Activated CD4-positive, alpha-beta T cell treated with anti-CD3 and anti-CD28 coated beads, Interleukin-10, Interleukin-2, amounts not matched to agents 100 ng/mL and 50 ng/mL, durations not matched to agents 16 hours and 8 hours (primary cell): ENCODE results near the gene SCAI.
"Not testable (repeated sequence)": the region's sequence is repeated elsewhere in the genome, so short reads cannot be mapped to it uniquely, and the experiment has no call there.

Experiments
- DNase-seq: peaks from one replicate; pipeline ENCODE4 v3.0.0-alpha.2; 2020

The SCAI gene

GRCh38 chr9:124940521-124940893, 202.8 kb downstream of the SCAI start:
- DNase-seq: no peak

GRCh38 chr9:124939944-124940343, 203.4 kb downstream of the SCAI start:
- no peak for DNase-seq

- DNase-seq: no peak
These were observed 209.0 kb downstream of the SCAI start for GRCh38 chr9:124934290-124934689.

GRCh38 chr9:124932333-124932732, 211.0 kb downstream of the SCAI start:
- no peak for DNase-seq

- peak; percentile 10 for DNase-seq
These were observed 213.9 kb downstream of the SCAI start for GRCh38 chr9:124929464-124929863.

- no peak for DNase-seq
These were observed 215.2 kb downstream of the SCAI start for GRCh38 chr9:124928116-124928515.

- not testable (repeated sequence) for DNase-seq
These were observed 222.9 kb downstream of the SCAI start for GRCh38 chr9:124920394-124920793.

GRCh38 chr9:124914753-124915405, 228.4 kb downstream of the SCAI start:
- no peak for DNase-seq

GRCh38 chr9:124913378-124913777, 229.9 kb downstream of the SCAI start:
- DNase-seq: no peak

GRCh38 chr9:124911766-124912165, 231.6 kb downstream of the SCAI start:
- DNase-seq: no peak

- no peak for DNase-seq
These were observed 235.2 kb downstream of the SCAI start for GRCh38 chr9:124908098-124908497.

GRCh38 chr9:124906966-124907365, 236.4 kb downstream of the SCAI start:
- DNase-seq: no peak

GRCh38 chr9:124899845-124900244, 243.5 kb downstream of the SCAI start:
- DNase-seq: no peak

GRCh38 chr9:124897570-124898460, 245.5 kb downstream of the SCAI start:
- DNase-seq: no peak

GRCh38 chr9:124894741-124895170, 248.6 kb downstream of the SCAI start:
- peak; percentile 50 for DNase-seq

- no peak for DNase-seq
These were observed 249.1 kb downstream of the SCAI start for GRCh38 chr9:124894035-124894740.
